Lower leg skin (tissue), 4 donors: ENCODE results near the gene RIN1. TPM values are rescaled to one million over a fixed set of nuclear protein-coding genes. Genes with fewer than 3 reads are reported as not detected.
A peak's percentile ranks its signal among the peaks of the same experiment; 100 is the strongest.

Experiments
- DNase-seq, 2 donors: peaks; one replicate each; pipeline ENCODE4 v3.0.0-alpha.2; 2019; ENCODE audit warnings: low spot score in 2 of 2
- H3K4me3 ChIP-seq: fragments of 200-600 bp; sonication (generic); 2 replicates; pipeline ENCODE4 v1.5.1; 2017; ENCODE audit warnings: mild to moderate bottlenecking, low read depth; ENCODE audit not compliant: poor library complexity, severe bottlenecking
- CTCF ChIP-seq, 3 donors: fragments of 450-650 bp; IDR thresholded peaks; one replicate each; pipeline ENCODE4 v1.5.1; 2016; ENCODE audit warnings: antibody characterized with exemption in 3 of 3, mild to moderate bottlenecking in 3 of 3, moderate library complexity in 2 of 3
- POLR2A ChIP-seq, 2 donors: fragments of 450-650 bp; IDR thresholded peaks; one replicate each; pipeline ENCODE4 v1.6.1; 2016 to 2017; ENCODE audit warnings: antibody characterized with exemption in 2 of 2, mild to moderate bottlenecking in 1 of 2, moderate library complexity in 1 of 2
- WGBS, 2 donors: methylation state at CpG; one replicate each; pipeline ENCODE4 v1.1.5; 2018; 5-methylcytosine and 5-hydroxymethylcytosine counted together
- intact Hi-C: fragments of 100-400 bp; cut with DNase I; formaldehyde crosslinking; loops from one replicate; pipeline ENCODE4 v1.15.0; 2023; ENCODE audit warnings: low total_unique reads
- total RNA-seq, 4 donors: library from RNA; depleted of rRNA; stranded (reverse); fragments of >200 nt; gene quantifications; one replicate each; pipeline ENCODE4 v1.1.0, GENCODE V29; 2016

The RIN1 gene
- total RNA-seq, 4 donors from 2014 or later = 48.3 to 56.9 (median 53.8) TPM

GRCh38 chr11:66287889-66288670 is 48.2 kb downstream of the RIN1 start:
- intact Hi-C loops = loop anchor here (5.0 kb wide), 1 partner anchor 66 kb away; no protein-coding TSS in a partner anchor
- TF ChIP-seq CTCF (IDR thresholded peaks at IDR 0.05) = no peak
- TF ChIP-seq POLR2A (IDR thresholded peaks at IDR 0.05) = no peak
- DNase-seq = no peak
- H3K4me3 ChIP-seq = peak overlapping the region; percentile 71
- WGBS, 2 donors = 33 to 34% methylated on average over 20 of the region's 20 CpGs

GRCh38 chr11:66287211-66287888 is 48.9 kb downstream of the RIN1 start:
- no peak for TF ChIP-seq CTCF (IDR thresholded peaks at IDR 0.05)
- no peak for DNase-seq
- intact Hi-C loops = loop anchor here (5.0 kb wide), 1 partner anchor 65 kb away; no protein-coding TSS in a partner anchor
- no peak overlapping the region for H3K4me3 ChIP-seq
- 62 to 65% methylated on average over 10 of the region's 10 CpGs for WGBS, 2 donors

- WGBS, 2 donors = 84 to 85% methylated on average over 5 of the region's 5 CpGs
- no peak overlapping the region for H3K4me3 ChIP-seq
- intact Hi-C loops = loop anchor here (5.0 kb wide), 1 partner anchor 64 kb away; no protein-coding TSS in a partner anchor
- no peak for DNase-seq
- TF ChIP-seq CTCF (IDR thresholded peaks at IDR 0.05) (no peak), POLR2A (IDR thresholded peaks at IDR 0.05) (no peak)
These were observed 49.5 kb downstream of the RIN1 start for GRCh38 chr11:66286699-66287098.

GRCh38 chr11:66285250-66285947 is 50.8 kb downstream of the RIN1 start:
- 84% methylated on average over 12 to 13 of the region's 13 CpGs for WGBS, 2 donors
- DNase-seq = no peak
- no peak overlapping the region for H3K4me3 ChIP-seq
- intact Hi-C loops = loop anchor here (5.0 kb wide), 1 partner anchor 63 kb away; no protein-coding TSS in a partner anchor
- no peak for TF ChIP-seq CTCF (IDR thresholded peaks at IDR 0.05)
- no peak for TF ChIP-seq POLR2A (IDR thresholded peaks at IDR 0.05)

GRCh38 chr11:66284526-66285078 is 51.6 kb downstream of the RIN1 start:
- H3K4me3 ChIP-seq = no peak overlapping the region
- DNase-seq = no peak
- intact Hi-C loops = loop anchor here (5.0 kb wide), 1 partner anchor 62 kb away; no protein-coding TSS in a partner anchor
- TF ChIP-seq CTCF (IDR thresholded peaks at IDR 0.05) (no peak), POLR2A (IDR thresholded peaks at IDR 0.05) (no peak)
- WGBS, 2 donors = 91 to 92% methylated on average over 16 of the region's 16 CpGs
